ENCODE data around the gene HSDL1. TPM values are rescaled to one million over a fixed set of nuclear protein-coding genes. Genes with fewer than 3 reads are reported as not detected.

HSDL1 gene
- total and polyA plus RNA-seq, 2 donors (not counting 3 experiments of a cell fraction or from before 2014, with no cell fraction given) = 19.9 to 27.9 TPM

GRCh38 chr16:84182104-84182503, 37.1 kb upstream of the HSDL1 start:
- H2AFZ ChIP-seq (ENCODE audit: low read depth, low read length) = no peak overlapping the region
- H3K36me3 ChIP-seq (ENCODE audit: control insufficient read depth in 2 of 2, extremely low read depth in 1 of 2, insufficient read depth in 2 of 2, low read length in 2 of 2) = peaks cover 6 to 44% of the 10 kb centered on the region in 2 experiments
- H3K4me1 ChIP-seq (ENCODE audit: control insufficient read depth, extremely low read depth, insufficient read depth, low read length) = peaks cover 27% of the 10 kb centered on the region
- TF ChIP-seq GATA2 (IDR thresholded peaks at IDR 0.05; ENCODE audit: insufficient read depth, insufficient read length, low read depth, low read length) (no peak), EZH2 (IDR thresholded peaks at IDR 0.05; ENCODE audit: borderline replicate concordance, low read depth, low read length, severe bottlenecking) (no peak)
- no peaks in the 10 kb centered on the region for H3K27me3 ChIP-seq (ENCODE audit: control insufficient read depth in 2 of 2, insufficient read depth in 2 of 2, low read length in 2 of 2)
- no peak overlapping the region for H3K27ac ChIP-seq (ENCODE audit: insufficient read depth, low read depth, low read length)
- H3K79me2 ChIP-seq (ENCODE audit: control insufficient read depth, insufficient read depth, low read length) = peaks cover 23% of the 10 kb centered on the region
- ChIA-PET CTCF (no interaction called here), POLR2A (no interaction called here)
- H4K20me1 ChIP-seq (replicated peaks; ENCODE audit: control insufficient read depth, extremely low read depth, insufficient read depth, low read length) = no peaks in the 10 kb centered on the region
- no peak overlapping the region for H3K9ac ChIP-seq (replicated peaks; ENCODE audit: extremely low read depth, insufficient read depth, low read length)
- dilution Hi-C loops (cut with MboI; ENCODE audit: extremely low pct_ligation_motif_present, low sequenced_read_pairs) (no loop called here), intact Hi-C loops (cut with micrococcal nuclease) (no loop called here)
- no peak overlapping the region for H3K4me3 ChIP-seq (replicated peaks in 1 of 3; ENCODE audit: insufficient read depth in 1 of 3, low read depth in 1 of 3, low read length in 3 of 3)
- no peak overlapping the region for H3K4me2 ChIP-seq (ENCODE audit: insufficient read depth, low read length)
- BruUV-seq (replicated peaks) = no TSS peak
- no peaks in the 10 kb centered on the region for H3K9me3 ChIP-seq (replicated peaks; ENCODE audit: control insufficient read depth, insufficient read depth, low read length)
- H3K9me1 ChIP-seq (replicated peaks; ENCODE audit: control insufficient read depth, extremely low read depth, insufficient read depth, low read length) = no peaks in the 10 kb centered on the region
- FAIRE-seq (no peak), DNase-seq (ENCODE audit: low read depth, low spot score) (no peak)

- H3K4me1 ChIP-seq (ENCODE audit: control insufficient read depth, extremely low read depth, insufficient read depth, low read length) = peaks cover 34% of the 10 kb centered on the region
- dilution Hi-C loops (cut with MboI; ENCODE audit: extremely low pct_ligation_motif_present, low sequenced_read_pairs) (no loop called here), intact Hi-C loops (cut with micrococcal nuclease) (no loop called here)
- TF ChIP-seq FOS (IDR thresholded peaks at IDR 0.05; ENCODE audit: borderline replicate concordance, insufficient read depth, low read length) (no peak), GATA2 (IDR thresholded peaks at IDR 0.05; ENCODE audit: insufficient read depth, insufficient read length, low read depth, low read length) (no peak), POLR2AphosphoS5 (IDR thresholded peaks at IDR 0.05; ENCODE audit: insufficient read depth, low read depth, low read length) (no peak), EZH2 (IDR thresholded peaks at IDR 0.05; ENCODE audit: borderline replicate concordance, low read depth, low read length, severe bottlenecking) (no peak), CTCF (IDR thresholded peaks at IDR 0.05; ENCODE audit: extremely low read depth in 1 of 2, insufficient read depth in 1 of 2, low read depth in 1 of 2, low read length in 2 of 2) (no peak), JUN (IDR thresholded peaks at IDR 0.05; ENCODE audit: borderline replicate concordance, insufficient read depth, insufficient read length, low read depth) (no peak), MYC (IDR thresholded peaks at IDR 0.05; ENCODE audit: low read depth, low read length) (no peak), POLR2A (IDR thresholded peaks at IDR 0.05; ENCODE audit: low read depth, low read length) (no peak), MAX (IDR thresholded peaks at IDR 0.05; ENCODE audit: insufficient read depth, insufficient read length) (no peak)
- ChIA-PET CTCF (no interaction called here), POLR2A (no interaction called here)
- DNase-seq (ENCODE audit: low read depth, low spot score) (no peak), FAIRE-seq (no peak)
- H3K36me3 ChIP-seq (ENCODE audit: control insufficient read depth in 2 of 2, extremely low read depth in 1 of 2, insufficient read depth in 2 of 2, low read length in 2 of 2) = peaks cover 6 to 44% of the 10 kb centered on the region in 2 experiments
- H3K9ac ChIP-seq (replicated peaks; ENCODE audit: extremely low read depth, insufficient read depth, low read length) = no peak overlapping the region
- H3K79me2 ChIP-seq (ENCODE audit: control insufficient read depth, insufficient read depth, low read length) = peaks cover 19% of the 10 kb centered on the region
- no peaks in the 10 kb centered on the region for H4K20me1 ChIP-seq (replicated peaks; ENCODE audit: control insufficient read depth, extremely low read depth, insufficient read depth, low read length)
- H3K9me3 ChIP-seq (replicated peaks; ENCODE audit: control insufficient read depth, insufficient read depth, low read length) = no peaks in the 10 kb centered on the region
- no peak overlapping the region for H3K4me2 ChIP-seq (ENCODE audit: insufficient read depth, low read length)
- H3K9me1 ChIP-seq (replicated peaks; ENCODE audit: control insufficient read depth, extremely low read depth, insufficient read depth, low read length) = no peaks in the 10 kb centered on the region
- no peak overlapping the region for H2AFZ ChIP-seq (ENCODE audit: low read depth, low read length)
- no peak overlapping the region for H3K27ac ChIP-seq (ENCODE audit: insufficient read depth, low read depth, low read length)
- H3K4me3 ChIP-seq (replicated peaks in 1 of 3; ENCODE audit: insufficient read depth in 1 of 3, low read depth in 1 of 3, low read length in 3 of 3) = no peak overlapping the region
- H3K27me3 ChIP-seq (ENCODE audit: control insufficient read depth in 2 of 2, insufficient read depth in 2 of 2, low read length in 2 of 2) = no peaks in the 10 kb centered on the region
- no TSS peak for BruUV-seq (replicated peaks)
These were observed 36.4 kb upstream of the HSDL1 start for GRCh38 chr16:84181144-84181915.
